GM12872 (cell line): Measurements from ENCODE around the gene ANKS6.

Experiments
- TF ChIP-seq, protein P1 (sequence below): IDR thresholded peaks from 3 replicates; pipeline ENCODE4 v1.5.1; 2011; ENCODE audit warnings: low read depth, mild to moderate bottlenecking, low read length, moderate library complexity; ENCODE audit not compliant: insufficient read depth

Gene ANKS6

DNA sequence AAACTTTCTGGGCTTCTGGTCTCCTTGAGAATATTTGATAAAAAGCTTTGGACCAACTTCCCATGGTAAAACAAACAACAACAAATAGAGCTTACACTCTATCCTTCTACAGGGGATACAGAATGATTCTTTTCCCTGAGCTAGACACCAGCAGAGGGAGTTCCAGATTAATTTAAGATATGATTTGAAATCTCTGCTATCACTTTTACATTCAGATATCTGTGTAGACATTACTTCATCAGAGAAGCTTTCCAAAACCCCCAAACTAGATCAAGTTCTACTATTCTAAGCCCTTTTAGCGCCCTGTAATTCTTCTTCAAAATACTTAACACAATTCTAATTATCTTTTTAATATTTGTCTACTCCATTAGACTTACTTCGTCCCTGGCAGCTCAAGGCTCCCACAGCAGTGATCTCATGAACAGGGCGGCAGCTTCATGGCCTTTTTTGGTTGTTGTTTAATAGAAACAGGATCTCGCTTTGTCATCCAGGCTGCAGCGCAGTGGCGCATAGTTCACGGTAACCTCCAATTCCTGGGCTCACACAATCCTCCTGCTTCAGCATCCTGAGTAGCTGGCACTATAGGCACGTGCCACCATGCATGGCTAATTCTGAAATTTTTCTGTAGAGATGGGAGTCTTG lies 10.2 kb upstream of the ANKS6 start:
- TF ChIP-seq, protein P1, sequence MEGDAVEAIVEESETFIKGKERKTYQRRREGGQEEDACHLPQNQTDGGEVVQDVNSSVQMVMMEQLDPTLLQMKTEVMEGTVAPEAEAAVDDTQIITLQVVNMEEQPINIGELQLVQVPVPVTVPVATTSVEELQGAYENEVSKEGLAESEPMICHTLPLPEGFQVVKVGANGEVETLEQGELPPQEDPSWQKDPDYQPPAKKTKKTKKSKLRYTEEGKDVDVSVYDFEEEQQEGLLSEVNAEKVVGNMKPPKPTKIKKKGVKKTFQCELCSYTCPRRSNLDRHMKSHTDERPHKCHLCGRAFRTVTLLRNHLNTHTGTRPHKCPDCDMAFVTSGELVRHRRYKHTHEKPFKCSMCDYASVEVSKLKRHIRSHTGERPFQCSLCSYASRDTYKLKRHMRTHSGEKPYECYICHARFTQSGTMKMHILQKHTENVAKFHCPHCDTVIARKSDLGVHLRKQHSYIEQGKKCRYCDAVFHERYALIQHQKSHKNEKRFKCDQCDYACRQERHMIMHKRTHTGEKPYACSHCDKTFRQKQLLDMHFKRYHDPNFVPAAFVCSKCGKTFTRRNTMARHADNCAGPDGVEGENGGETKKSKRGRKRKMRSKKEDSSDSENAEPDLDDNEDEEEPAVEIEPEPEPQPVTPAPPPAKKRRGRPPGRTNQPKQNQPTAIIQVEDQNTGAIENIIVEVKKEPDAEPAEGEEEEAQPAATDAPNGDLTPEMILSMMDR = no peak

DNA sequence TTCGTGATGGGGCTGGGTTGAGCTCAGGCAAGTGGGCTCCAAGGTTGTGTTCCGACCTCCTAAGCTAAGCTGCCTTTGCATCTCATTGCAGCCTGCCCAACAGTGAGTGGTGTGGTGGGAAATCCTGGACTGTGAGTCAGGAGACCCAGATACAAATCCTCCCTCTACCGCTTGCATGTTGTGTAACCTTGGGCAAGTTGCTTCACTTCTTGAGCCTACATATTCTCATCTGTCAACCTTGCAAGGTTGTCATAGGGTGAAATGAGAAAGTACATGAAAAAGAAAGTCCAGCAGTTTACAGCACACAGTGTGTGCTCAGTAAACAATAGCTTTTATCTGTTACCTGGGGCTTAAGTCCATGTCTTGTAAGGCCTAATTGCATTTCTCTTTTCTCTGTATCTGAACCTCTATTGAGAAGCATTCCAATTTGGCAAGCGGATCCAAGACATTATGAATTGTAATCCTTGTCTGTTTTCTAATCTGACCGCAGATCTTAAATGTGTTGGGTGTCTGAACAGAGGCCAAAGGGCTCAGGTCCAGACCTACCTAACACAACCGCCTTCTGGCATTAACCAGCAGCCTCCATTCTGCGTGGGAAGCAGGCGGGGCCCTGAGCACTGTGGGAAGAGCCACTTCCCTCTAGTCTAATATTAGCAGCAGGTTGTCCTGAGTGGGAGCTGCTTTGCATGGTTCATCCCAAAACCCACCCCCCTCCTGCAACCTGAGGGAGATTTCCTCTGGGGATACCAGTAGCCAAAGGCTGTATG lies 9.3 kb upstream of the ANKS6 start:
- TF ChIP-seq, protein P1 = no peak

DNA sequence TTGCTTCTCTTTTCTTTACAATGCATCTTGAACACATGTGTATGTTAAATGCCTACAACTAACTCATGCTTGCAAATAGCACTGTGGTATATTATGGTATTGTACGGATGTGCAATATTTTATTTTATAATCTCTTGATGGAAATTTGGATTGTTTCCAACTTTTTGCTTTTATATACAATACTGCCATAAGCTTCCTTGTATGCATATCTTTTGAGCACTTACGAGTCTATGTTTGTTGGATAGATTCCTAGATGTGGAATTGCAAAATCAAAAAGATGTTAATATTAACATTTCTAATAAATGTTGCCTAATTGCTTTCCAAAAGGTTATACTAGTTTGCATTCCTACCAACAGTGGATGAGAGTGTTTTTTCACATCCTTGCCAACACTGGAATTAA lies 7.7 kb upstream of the ANKS6 start:
- TF ChIP-seq, protein P1 = no peak

DNA sequence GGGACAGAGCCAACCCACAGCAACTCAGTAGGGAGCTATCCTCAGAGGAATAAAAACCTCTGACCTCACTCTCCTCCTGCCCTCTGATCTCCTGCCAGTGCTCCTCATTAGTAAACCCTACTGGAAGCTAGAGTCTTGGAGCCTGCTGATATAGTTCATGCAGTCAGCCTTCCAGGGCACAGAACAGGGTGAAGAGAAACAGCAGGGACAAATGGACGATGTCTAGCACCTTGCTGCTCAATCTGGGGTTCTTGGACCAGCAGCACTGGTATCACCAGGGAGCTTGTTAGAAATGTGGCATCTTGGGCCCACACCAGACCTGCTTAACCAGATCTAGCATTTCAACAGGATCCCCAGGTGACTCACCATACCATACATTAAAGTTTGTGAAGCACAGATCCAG lies 5.6 kb upstream of the ANKS6 start:
- TF ChIP-seq, protein P1 = no peak

DNA sequence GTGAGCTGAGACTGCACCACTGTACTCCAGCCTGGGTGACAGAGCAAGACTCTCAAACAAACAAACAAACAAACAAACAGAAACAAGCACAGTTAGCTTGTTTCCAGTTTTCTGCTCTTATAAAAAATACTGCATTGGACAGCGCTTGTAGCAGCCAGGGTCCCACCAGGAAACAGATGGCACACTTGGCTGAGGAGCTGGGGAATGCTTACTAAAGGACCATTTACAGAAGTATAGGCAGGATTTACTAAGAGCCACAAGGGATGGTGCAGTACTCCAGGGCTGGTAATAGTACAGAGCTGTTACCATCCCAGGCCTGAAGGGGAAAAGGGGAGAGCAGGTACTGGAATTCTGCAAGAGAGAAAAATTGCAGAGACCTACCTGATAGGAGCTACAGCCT lies 5.2 kb upstream of the ANKS6 start:
- TF ChIP-seq, protein P1 = no peak

DNA sequence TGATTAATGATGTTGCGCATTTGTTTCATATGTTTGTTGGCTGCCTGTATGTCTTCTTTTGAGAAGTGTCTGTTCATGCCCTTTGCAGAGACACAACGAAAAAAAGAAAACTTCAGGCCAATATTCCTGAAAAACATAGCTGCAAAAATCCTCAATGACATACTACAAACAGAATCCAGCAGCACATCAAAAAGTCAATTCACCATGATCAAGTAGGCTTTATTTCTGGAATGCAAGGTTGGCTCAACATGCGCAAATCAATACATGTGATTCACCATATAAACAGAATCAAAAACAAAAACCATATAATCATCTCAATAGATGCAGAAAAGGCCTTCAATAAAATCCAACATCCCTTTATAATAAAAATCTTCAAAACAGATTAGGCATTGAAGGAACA lies 1.9 kb upstream of the ANKS6 start:
- TF ChIP-seq, protein P1 = no peak

DNA sequence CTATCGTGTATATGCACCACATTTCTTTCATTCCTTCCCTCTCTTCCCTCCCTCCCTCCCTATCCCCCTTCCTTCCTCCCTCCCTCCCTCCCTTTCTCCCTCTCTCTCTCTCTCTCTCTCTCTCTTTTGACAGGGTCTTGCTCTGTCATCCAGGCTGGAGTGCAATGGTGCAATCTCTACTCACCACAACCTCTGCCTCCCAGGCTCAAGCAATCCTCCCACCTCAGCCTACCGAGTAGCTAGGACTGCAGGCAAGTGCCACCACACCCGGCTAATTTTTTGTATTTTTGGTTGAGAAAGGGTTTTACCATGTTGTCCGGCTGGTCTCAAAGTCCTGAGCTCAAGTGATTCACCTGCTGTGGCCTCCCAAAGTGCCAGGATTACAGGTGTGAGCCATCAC lies 1.1 kb upstream of the ANKS6 start:
- TF ChIP-seq, protein P1 = no peak
